H1 (cell line): ENCODE results near the gene SON. TPM values are rescaled to one million over a fixed set of nuclear protein-coding genes. Genes with fewer than 3 reads are reported as not detected.

Experiments
- CHD2 ChIP-seq: IDR thresholded peaks from 2 replicates; pipeline ENCODE4 v1.6.1; 2012; ENCODE audit warnings: low read length, improper control_type of control experiment
- CREB1 ChIP-seq: IDR thresholded peaks from 2 replicates; pipeline ENCODE4 v1.6.1; 2012; ENCODE audit warnings: inconsistent platforms
- E2F6 ChIP-seq: IDR thresholded peaks from 2 replicates; pipeline ENCODE4 v1.6.1; 2012; ENCODE audit warnings: inconsistent platforms
- KDM5A ChIP-seq: fragments of 200-600 bp; IDR thresholded peaks from 2 replicates; pipeline ENCODE4 v1.7.1; 2012; ENCODE audit warnings: mild to moderate bottlenecking, low read length, inconsistent platforms, mixed read lengths
- NANOG ChIP-seq: IDR thresholded peaks from 2 replicates; pipeline ENCODE4 v1.6.1; 2011; ENCODE audit warnings: low read length, low read depth, mild to moderate bottlenecking, inconsistent platforms; ENCODE audit not compliant: insufficient read depth, poor library complexity, severe bottlenecking
- RFX5 ChIP-seq: IDR thresholded peaks from 2 replicates; pipeline ENCODE4 v1.6.1; 2011; ENCODE audit warnings: low read depth, low read length, improper control_type of control experiment, borderline replicate concordance
- RXRA ChIP-seq: IDR thresholded peaks from 2 replicates; pipeline ENCODE4 v1.6.1; 2011; ENCODE audit warnings: low read depth, mild to moderate bottlenecking, low read length, moderate library complexity; ENCODE audit not compliant: insufficient read depth
- SP4 ChIP-seq: IDR thresholded peaks from 2 replicates; pipeline ENCODE4 v1.6.1; 2012; ENCODE audit warnings: low read length, inconsistent platforms
- TAF7 ChIP-seq: optimal IDR thresholded peaks from 2 replicates; pipeline ENCODE3; 2011; ENCODE audit warnings: low read depth, mild to moderate bottlenecking, inconsistent platforms, low read length, moderate library complexity, borderline replicate concordance
- TBP ChIP-seq: IDR thresholded peaks from 2 replicates; pipeline ENCODE4 v1.6.1; 2011; ENCODE audit warnings: low read depth, low read length, improper control_type of control experiment
- polyA plus RNA-seq, 7 experiments: library from polyadenylated mRNA; depleted of rRNA in 3 of 7; stranded (reverse) in 5 of 7; unstranded in 2 of 7; fragments of >200 nt in 5 of 7; fragments of 200-250 nt in 2 of 7; gene quantifications; 1 replicate in 5 of 7; 2 replicates in 1 of 7; 4 replicates in 1 of 7; pipeline versions ENCODE4 v1.2.1 to v1.2.3, GENCODE V29; 2011 to 2013; ENCODE audit warnings: missing spikeins in 2 of 7, mixed read lengths in 2 of 7
- total RNA-seq: library from RNA; stranded (reverse); fragmentation: NEBNext Ultra II Directional; extraction: Animal tissue kit (Norgen Biotek cat#: 25700); gene quantifications from 2 replicates; pipeline ENCODE4 v1.2.1, GENCODE V29; 2021
- TF ChIP-seq, protein P1 (sequence below): fragments of 300-600 bp; sonication (generic); IDR thresholded peaks from 2 replicates; pipeline ENCODE4 v1.7.1; 2012; ENCODE audit warnings: low read length, moderate library complexity, mild to moderate bottlenecking, inconsistent platforms; ENCODE audit not compliant: insufficient replicate concordance

Gene SON
- total and polyA plus RNA-seq, 2 of the 8 experiments (the other 6 are each of a cell fraction or from before 2014, with no cell fraction given), result 122 to 274 TPM

DNA sequence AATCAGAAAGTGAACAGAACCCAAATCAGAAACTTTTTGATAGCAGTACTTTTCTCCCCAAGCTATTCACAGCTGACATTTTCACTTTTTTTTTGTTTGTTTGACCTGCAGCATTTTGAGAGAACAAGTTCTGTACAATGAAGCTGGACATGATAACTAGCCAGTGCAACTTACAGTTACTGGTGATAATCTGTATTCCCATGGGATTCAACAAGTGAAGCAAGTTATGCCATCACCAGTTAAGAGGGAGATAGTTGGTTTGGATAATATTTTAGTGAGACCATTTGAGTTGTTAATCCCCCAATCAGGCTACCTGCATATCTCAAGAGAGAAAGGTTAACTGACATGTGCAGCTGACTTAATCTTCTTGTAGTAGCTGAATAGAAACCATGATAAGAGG, 18.1 kb downstream of the SON start (continued):
- TF ChIP-seq, protein P1, sequence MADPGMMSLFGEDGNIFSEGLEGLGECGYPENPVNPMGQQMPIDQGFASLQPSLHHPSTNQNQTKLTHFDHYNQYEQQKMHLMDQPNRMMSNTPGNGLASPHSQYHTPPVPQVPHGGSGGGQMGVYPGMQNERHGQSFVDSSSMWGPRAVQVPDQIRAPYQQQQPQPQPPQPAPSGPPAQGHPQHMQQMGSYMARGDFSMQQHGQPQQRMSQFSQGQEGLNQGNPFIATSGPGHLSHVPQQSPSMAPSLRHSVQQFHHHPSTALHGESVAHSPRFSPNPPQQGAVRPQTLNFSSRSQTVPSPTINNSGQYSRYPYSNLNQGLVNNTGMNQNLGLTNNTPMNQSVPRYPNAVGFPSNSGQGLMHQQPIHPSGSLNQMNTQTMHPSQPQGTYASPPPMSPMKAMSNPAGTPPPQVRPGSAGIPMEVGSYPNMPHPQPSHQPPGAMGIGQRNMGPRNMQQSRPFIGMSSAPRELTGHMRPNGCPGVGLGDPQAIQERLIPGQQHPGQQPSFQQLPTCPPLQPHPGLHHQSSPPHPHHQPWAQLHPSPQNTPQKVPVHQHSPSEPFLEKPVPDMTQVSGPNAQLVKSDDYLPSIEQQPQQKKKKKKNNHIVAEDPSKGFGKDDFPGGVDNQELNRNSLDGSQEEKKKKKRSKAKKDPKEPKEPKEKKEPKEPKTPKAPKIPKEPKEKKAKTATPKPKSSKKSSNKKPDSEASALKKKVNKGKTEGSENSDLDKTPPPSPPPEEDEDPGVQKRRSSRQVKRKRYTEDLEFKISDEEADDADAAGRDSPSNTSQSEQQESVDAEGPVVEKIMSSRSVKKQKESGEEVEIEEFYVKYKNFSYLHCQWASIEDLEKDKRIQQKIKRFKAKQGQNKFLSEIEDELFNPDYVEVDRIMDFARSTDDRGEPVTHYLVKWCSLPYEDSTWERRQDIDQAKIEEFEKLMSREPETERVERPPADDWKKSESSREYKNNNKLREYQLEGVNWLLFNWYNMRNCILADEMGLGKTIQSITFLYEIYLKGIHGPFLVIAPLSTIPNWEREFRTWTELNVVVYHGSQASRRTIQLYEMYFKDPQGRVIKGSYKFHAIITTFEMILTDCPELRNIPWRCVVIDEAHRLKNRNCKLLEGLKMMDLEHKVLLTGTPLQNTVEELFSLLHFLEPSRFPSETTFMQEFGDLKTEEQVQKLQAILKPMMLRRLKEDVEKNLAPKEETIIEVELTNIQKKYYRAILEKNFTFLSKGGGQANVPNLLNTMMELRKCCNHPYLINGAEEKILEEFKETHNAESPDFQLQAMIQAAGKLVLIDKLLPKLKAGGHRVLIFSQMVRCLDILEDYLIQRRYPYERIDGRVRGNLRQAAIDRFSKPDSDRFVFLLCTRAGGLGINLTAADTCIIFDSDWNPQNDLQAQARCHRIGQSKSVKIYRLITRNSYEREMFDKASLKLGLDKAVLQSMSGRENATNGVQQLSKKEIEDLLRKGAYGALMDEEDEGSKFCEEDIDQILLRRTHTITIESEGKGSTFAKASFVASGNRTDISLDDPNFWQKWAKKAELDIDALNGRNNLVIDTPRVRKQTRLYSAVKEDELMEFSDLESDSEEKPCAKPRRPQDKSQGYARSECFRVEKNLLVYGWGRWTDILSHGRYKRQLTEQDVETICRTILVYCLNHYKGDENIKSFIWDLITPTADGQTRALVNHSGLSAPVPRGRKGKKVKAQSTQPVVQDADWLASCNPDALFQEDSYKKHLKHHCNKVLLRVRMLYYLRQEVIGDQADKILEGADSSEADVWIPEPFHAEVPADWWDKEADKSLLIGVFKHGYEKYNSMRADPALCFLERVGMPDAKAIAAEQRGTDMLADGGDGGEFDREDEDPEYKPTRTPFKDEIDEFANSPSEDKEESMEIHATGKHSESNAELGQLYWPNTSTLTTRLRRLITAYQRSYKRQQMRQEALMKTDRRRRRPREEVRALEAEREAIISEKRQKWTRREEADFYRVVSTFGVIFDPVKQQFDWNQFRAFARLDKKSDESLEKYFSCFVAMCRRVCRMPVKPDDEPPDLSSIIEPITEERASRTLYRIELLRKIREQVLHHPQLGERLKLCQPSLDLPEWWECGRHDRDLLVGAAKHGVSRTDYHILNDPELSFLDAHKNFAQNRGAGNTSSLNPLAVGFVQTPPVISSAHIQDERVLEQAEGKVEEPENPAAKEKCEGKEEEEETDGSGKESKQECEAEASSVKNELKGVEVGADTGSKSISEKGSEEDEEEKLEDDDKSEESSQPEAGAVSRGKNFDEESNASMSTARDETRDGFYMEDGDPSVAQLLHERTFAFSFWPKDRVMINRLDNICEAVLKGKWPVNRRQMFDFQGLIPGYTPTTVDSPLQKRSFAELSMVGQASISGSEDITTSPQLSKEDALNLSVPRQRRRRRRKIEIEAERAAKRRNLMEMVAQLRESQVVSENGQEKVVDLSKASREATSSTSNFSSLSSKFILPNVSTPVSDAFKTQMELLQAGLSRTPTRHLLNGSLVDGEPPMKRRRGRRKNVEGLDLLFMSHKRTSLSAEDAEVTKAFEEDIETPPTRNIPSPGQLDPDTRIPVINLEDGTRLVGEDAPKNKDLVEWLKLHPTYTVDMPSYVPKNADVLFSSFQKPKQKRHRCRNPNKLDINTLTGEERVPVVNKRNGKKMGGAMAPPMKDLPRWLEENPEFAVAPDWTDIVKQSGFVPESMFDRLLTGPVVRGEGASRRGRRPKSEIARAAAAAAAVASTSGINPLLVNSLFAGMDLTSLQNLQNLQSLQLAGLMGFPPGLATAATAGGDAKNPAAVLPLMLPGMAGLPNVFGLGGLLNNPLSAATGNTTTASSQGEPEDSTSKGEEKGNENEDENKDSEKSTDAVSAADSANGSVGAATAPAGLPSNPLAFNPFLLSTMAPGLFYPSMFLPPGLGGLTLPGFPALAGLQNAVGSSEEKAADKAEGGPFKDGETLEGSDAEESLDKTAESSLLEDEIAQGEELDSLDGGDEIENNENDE, result no peak
- TF ChIP-seq SP4, result no peak
- no peak for TF ChIP-seq TBP
- no peak for TF ChIP-seq RFX5
- TF ChIP-seq RXRA, result no peak
- no peak for TF ChIP-seq TAF7
- no peak for TF ChIP-seq CREB1
- TF ChIP-seq CHD2, result no peak
- no peak for TF ChIP-seq NANOG
- TF ChIP-seq E2F6, result no peak
- TF ChIP-seq KDM5A, result no peak
